ENCODE data around the gene SETD1A. TPM values are rescaled to one million over a fixed set of nuclear protein-coding genes. Genes with fewer than 3 reads are reported as not detected.

Gene SETD1A
- total and polyA plus RNA-seq, 9 of the 15 experiments (the other 6 are each of a cell fraction or from before 2014, with no cell fraction given) = 0.08 to 36.0 (median 4.2) TPM

- TF ChIP-seq SAFB2 (IDR thresholded peaks at IDR 0.05; ENCODE audit: borderline replicate concordance, low read depth, low read length, severe bottlenecking) (no peak), ZNF395 (CRISPR knock-in tag; IDR thresholded peaks at IDR 0.05) (peak; percentile 66; the same call in 1 of the 2 replicates), BCOR (IDR thresholded peaks at IDR 0.05) (no peak), RBM34 (IDR thresholded peaks at IDR 0.05; ENCODE audit: borderline replicate concordance, insufficient read depth, low read length) (no peak), NELFE (IDR thresholded peaks at IDR 0.05; ENCODE audit: insufficient read depth, insufficient read length) (no peak), THRAP3 (IDR thresholded peaks at IDR 0.05; ENCODE audit: borderline replicate concordance) (no peak), ELF2 (CRISPR knock-in tag; IDR thresholded peaks at IDR 0.05) (peak; percentile 13; the same call in 1 of the 2 replicates), SETDB1 (IDR thresholded peaks at IDR 0.05; ENCODE audit: low read length) (no peak), CSDE1 (IDR thresholded peaks at IDR 0.05) (no peak), FOSL1 (tag; conservative IDR thresholded peaks at IDR 0.05) (peak; percentile 17; the same call in 1 of the 2 replicates), EP400 (IDR thresholded peaks at IDR 0.05) (peak; percentile 98)
These were observed at the start of gene SETD1A (continued) for GRCh38 chr16:30957456-30958174.
